ENCODE measurements around the gene EPB41L4A.
"Not testable (repeated sequence)": the region's sequence is repeated elsewhere in the genome, so short reads cannot be mapped to it uniquely, and the experiment has no call there.

Gene EPB41L4A

GRCh38 chr5:112239996-112240395, 179.1 kb downstream of the EPB41L4A start:
- Mint-ChIP-seq H3K27ac (no peak overlapping the region), H3K4me1 (no peaks in the 10 kb centered on the region), H3K27me3 (no peaks in the 10 kb centered on the region), H3K9me3 (no peaks in the 10 kb centered on the region), H3K4me3 (no peak overlapping the region), H3K36me3 (no peaks in the 10 kb centered on the region)
- peak; percentile 8 for ATAC-seq

GRCh38 chr5:112238473-112238872, 180.6 kb downstream of the EPB41L4A start:
- Mint-ChIP-seq H3K4me1 (no peaks in the 10 kb centered on the region), H3K36me3 (no peaks in the 10 kb centered on the region), H3K27me3 (no peaks in the 10 kb centered on the region), H3K9me3 (no peaks in the 10 kb centered on the region), H3K4me3 (no peak overlapping the region), H3K27ac (no peak overlapping the region)
- ATAC-seq, result no peak

- H3K27me3 Mint-ChIP-seq, result no peaks in the 10 kb centered on the region
- ATAC-seq, result no peak
- H3K4me1 Mint-ChIP-seq, result no peaks in the 10 kb centered on the region
Measured at GRCh38 chr5:112237456-112237855, 181.6 kb downstream of the EPB41L4A start.

GRCh38 chr5:112234000-112234399, 185.1 kb downstream of the EPB41L4A start:
- no peak for ATAC-seq
- Mint-ChIP-seq H3K9me3 (no peaks in the 10 kb centered on the region), H3K4me1 (no peaks in the 10 kb centered on the region), H3K36me3 (no peaks in the 10 kb centered on the region), H3K27ac (no peak overlapping the region), H3K27me3 (no peaks in the 10 kb centered on the region), H3K4me3 (no peak overlapping the region)

More at GRCh38 chr5:112237456-112237855, 181.6 kb downstream of the EPB41L4A start:
- no peak overlapping the region for H3K27ac Mint-ChIP-seq
- no peak overlapping the region for H3K4me3 Mint-ChIP-seq
- H3K36me3 Mint-ChIP-seq, result no peaks in the 10 kb centered on the region
- no peaks in the 10 kb centered on the region for H3K9me3 Mint-ChIP-seq

DNA sequence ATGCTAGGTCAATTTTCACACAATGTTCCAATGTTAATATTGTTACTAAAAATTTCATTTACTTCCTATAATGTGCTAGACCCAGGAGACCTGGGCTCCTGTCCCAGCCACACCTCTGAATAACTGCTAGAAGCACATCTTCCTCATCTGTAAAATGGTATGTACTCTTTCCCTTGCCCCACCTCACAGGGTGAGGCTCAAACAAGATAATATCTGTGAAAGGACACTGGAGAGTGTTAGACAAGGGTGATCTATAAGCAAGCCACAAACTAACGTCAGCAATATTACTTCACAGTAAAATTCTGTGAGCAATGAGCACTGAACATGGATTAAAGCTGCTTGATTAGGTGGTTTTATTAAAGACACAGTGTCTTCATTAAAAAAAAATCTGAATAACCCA, 186.4 kb downstream of the EPB41L4A start:
- H3K9me3 Mint-ChIP-seq, result no peaks in the 10 kb centered on the region
- H3K4me1 Mint-ChIP-seq, result no peaks in the 10 kb centered on the region
- H3K4me3 Mint-ChIP-seq, result no peak overlapping the region
- no peaks in the 10 kb centered on the region for H3K27me3 Mint-ChIP-seq
- H3K36me3 Mint-ChIP-seq, result no peaks in the 10 kb centered on the region
- ATAC-seq, result no peak
- H3K27ac Mint-ChIP-seq, result no peak overlapping the region

DNA sequence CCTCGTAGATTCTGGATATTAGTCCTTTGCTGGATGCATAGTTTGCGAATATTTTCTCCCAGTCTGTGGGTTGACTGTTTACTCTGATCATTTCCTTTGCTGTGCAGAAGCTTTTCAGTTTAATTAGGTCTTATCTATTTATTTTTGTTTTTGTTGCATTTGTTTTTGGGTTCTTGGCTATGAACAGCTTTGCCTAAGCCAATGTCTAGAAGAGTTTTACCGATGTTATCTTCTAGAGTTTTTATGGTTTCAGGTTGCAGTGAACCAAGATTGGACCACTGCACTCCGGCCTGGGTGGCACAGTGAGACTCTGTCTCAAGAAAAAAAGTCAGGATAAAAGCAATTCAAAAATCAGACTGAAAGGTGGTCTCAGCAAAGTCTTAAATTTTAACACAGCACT, 188.5 kb downstream of the EPB41L4A start:
- no peak for ATAC-seq

DNA sequence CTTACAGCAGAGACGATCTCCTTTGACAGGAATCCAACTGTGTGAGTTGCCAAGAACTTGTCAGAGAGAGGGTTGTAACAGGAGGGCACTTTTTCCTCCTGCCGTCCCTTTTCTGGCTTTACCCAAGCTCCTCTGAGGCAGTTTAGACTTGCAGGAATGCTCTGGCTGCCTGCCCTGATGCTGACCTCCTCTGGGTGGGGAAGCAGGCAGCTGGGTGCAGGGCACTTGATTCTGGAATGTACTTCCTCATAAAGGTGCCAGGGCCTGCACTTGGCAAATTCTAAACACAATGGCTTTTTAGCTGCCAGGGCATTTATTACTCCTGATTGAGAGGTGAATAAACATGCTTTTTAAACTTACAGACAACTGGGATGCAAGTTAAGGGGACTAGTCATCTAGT, 190.4 kb downstream of the EPB41L4A start:
- H3K9me3 Mint-ChIP-seq, result no peaks in the 10 kb centered on the region
- no peak overlapping the region for H3K4me3 Mint-ChIP-seq
- H3K27me3 Mint-ChIP-seq, result no peaks in the 10 kb centered on the region
- no peaks in the 10 kb centered on the region for H3K36me3 Mint-ChIP-seq
- H3K27ac Mint-ChIP-seq, result no peak overlapping the region
- no peaks in the 10 kb centered on the region for H3K4me1 Mint-ChIP-seq
- no peak for ATAC-seq

More for the DNA sequence above, 188.5 kb downstream of the EPB41L4A start:
- no peak overlapping the region for H3K27ac Mint-ChIP-seq
- H3K4me3 Mint-ChIP-seq, result no peak overlapping the region
- no peaks in the 10 kb centered on the region for H3K4me1 Mint-ChIP-seq
- no peaks in the 10 kb centered on the region for H3K9me3 Mint-ChIP-seq
- H3K36me3 Mint-ChIP-seq, result no peaks in the 10 kb centered on the region
- H3K27me3 Mint-ChIP-seq, result no peaks in the 10 kb centered on the region

GRCh38 chr5:112227911-112228631, 191.0 kb downstream of the EPB41L4A start:
- Mint-ChIP-seq H3K27ac (no peak overlapping the region), H3K4me3 (no peak overlapping the region), H3K36me3 (no peaks in the 10 kb centered on the region), H3K27me3 (no peaks in the 10 kb centered on the region), H3K4me1 (no peaks in the 10 kb centered on the region), H3K9me3 (no peaks in the 10 kb centered on the region)
- no peak for ATAC-seq

GRCh38 chr5:112226215-112226614, 192.9 kb downstream of the EPB41L4A start:
- Mint-ChIP-seq H3K27ac (no peak overlapping the region), H3K4me3 (no peak overlapping the region), H3K4me1 (no peaks in the 10 kb centered on the region), H3K27me3 (no peaks in the 10 kb centered on the region), H3K36me3 (no peaks in the 10 kb centered on the region), H3K9me3 (no peaks in the 10 kb centered on the region)
- ATAC-seq, result no peak

- H3K27ac Mint-ChIP-seq, H3K4me1 Mint-ChIP-seq, ATAC-seq, H3K27me3 Mint-ChIP-seq, H3K4me3 Mint-ChIP-seq, H3K9me3 Mint-ChIP-seq, H3K36me3 Mint-ChIP-seq: not testable (repeated sequence)
Measured at GRCh38 chr5:112222997-112223396, 196.1 kb downstream of the EPB41L4A start.

GRCh38 chr5:112221128-112221527, 197.9 kb downstream of the EPB41L4A start:
- Mint-ChIP-seq H3K27ac (no peak overlapping the region), H3K9me3 (no peaks in the 10 kb centered on the region), H3K36me3 (no peaks in the 10 kb centered on the region), H3K27me3 (no peaks in the 10 kb centered on the region), H3K4me1 (no peaks in the 10 kb centered on the region), H3K4me3 (no peak overlapping the region)
- no peak for ATAC-seq

- Mint-ChIP-seq H3K4me1 (no peaks in the 10 kb centered on the region), H3K4me3 (no peak overlapping the region), H3K36me3 (no peaks in the 10 kb centered on the region), H3K27ac (no peak overlapping the region), H3K27me3 (no peaks in the 10 kb centered on the region), H3K9me3 (no peaks in the 10 kb centered on the region)
- no peak for ATAC-seq
Measured at GRCh38 chr5:112219000-112219399, 200.1 kb downstream of the EPB41L4A start.

- Mint-ChIP-seq H3K9me3 (no peaks in the 10 kb centered on the region), H3K4me1 (no peaks in the 10 kb centered on the region), H3K36me3 (no peaks in the 10 kb centered on the region), H3K4me3 (no peak overlapping the region), H3K27me3 (no peaks in the 10 kb centered on the region), H3K27ac (no peak overlapping the region)
- peak; percentile 31 for ATAC-seq
Measured at GRCh38 chr5:112217843-112218579, 201.1 kb downstream of the EPB41L4A start.

DNA sequence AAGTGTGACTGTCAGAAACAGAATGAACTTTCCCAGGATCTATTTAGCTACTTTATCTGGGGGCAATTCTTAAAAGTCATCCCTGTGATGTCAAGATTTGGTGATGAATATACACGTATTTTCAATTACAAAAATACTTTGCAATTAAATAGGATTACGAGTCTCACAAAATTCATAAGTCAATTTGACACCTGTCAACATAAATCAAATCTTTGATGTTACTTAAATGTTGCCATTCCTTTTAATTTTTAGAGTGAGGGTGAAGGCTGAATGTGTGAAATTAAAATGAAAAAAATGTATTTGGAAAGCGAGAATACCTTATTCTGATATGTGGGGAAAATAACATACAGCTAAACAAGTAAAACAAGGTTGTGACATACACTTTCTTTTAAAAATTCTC, 202.9 kb downstream of the EPB41L4A start:
- no peak for ATAC-seq
- no peaks in the 10 kb centered on the region for H3K4me1 Mint-ChIP-seq

GRCh38 chr5:112210430-112211005, 208.6 kb downstream of the EPB41L4A start:
- H3K27me3 Mint-ChIP-seq, result peaks cover 11% of the 10 kb centered on the region
- H3K4me1 Mint-ChIP-seq, result no peaks in the 10 kb centered on the region
- no peak for ATAC-seq
- no peak overlapping the region for H3K4me3 Mint-ChIP-seq
- no peaks in the 10 kb centered on the region for H3K9me3 Mint-ChIP-seq
- no peaks in the 10 kb centered on the region for H3K36me3 Mint-ChIP-seq
- H3K27ac Mint-ChIP-seq, result no peak overlapping the region

More for the DNA sequence above, 202.9 kb downstream of the EPB41L4A start:
- no peak overlapping the region for H3K27ac Mint-ChIP-seq
- H3K4me3 Mint-ChIP-seq, result no peak overlapping the region
- H3K36me3 Mint-ChIP-seq, result no peaks in the 10 kb centered on the region
- no peaks in the 10 kb centered on the region for H3K9me3 Mint-ChIP-seq
- no peaks in the 10 kb centered on the region for H3K27me3 Mint-ChIP-seq
